Measurements from ENCODE around the gene KLHL14. TPM values are rescaled to one million over a fixed set of nuclear protein-coding genes. Genes with fewer than 3 reads are reported as not detected.

The KLHL14 gene
- total and polyA plus RNA-seq, 2 donors (not counting 1 experiment from before 2014, with no cell fraction given): 18.5 to 42.5 TPM

DNA sequence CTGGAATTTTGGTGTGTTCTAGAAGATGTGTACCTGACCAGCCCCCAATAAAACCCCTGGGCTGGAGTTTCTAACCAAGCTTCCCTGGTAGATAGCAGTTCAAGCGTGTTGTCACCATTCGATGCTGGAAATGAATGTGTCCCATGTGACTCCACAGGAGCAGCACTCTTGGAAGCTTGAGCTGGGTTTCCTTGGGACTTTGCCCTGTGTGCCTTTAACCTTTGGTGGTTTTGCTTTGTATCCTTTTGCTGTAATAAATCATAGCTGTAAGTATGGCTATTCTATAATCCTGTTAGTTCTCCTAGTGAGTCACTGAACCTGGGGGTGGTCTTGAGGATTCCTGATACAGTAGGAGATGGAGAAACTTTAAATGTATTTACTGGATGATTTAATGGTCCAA lies 65.2 kb downstream of the KLHL14 start:
- H4K20me1 ChIP-seq (ENCODE audit: control insufficient read depth, insufficient read depth, low read length, poor library complexity, severe bottlenecking): peaks cover 30% of the 10 kb centered on the region
- DNase-seq (no peak), ATAC-seq (ENCODE audit: low read depth) (no peak)
- Mint-ChIP-seq H3K27ac (no peak overlapping the region), H3K27me3 (no peaks in the 10 kb centered on the region), H3K9me3 (ENCODE audit: insufficient read depth) (no peaks in the 10 kb centered on the region), H3K4me3 (no peak overlapping the region), H3K4me1 (peaks cover 17% of the 10 kb centered on the region)
- H3K9me3 ChIP-seq (ENCODE audit: control extremely low read depth in 1 of 3, control insufficient read depth in 2 of 3, insufficient read depth in 1 of 3, low read length in 2 of 3): no peaks in the 10 kb centered on the region
- no peak overlapping the region for H3K4me3 ChIP-seq (ENCODE audit: control extremely low read depth in 1 of 5, extremely low read depth in 1 of 5, insufficient read depth in 1 of 5, low read depth in 2 of 5, low read length in 4 of 5)
- H2AFZ ChIP-seq (ENCODE audit: insufficient read depth, low read depth, low read length, poor library complexity, severe bottlenecking): no peak overlapping the region
- peaks cover 0 to 3% of the 10 kb centered on the region in 2 experiments for H3K36me3 ChIP-seq (replicated peaks in 1 of 2; ENCODE audit: control extremely low read depth in 1 of 2, control insufficient read depth in 1 of 2, extremely low read depth in 1 of 2, insufficient read depth in 2 of 2, low read length in 1 of 2)
- H3K79me2 ChIP-seq (ENCODE audit: control insufficient read depth, insufficient read depth, low read length): peaks cover 61% of the 10 kb centered on the region
- H3K4me1 ChIP-seq (ENCODE audit: control insufficient read depth in 2 of 2, insufficient read depth in 2 of 2, low read length in 2 of 2): peaks cover 6 to 10% of the 10 kb centered on the region in 2 donors
- intact Hi-C loops (cut with micrococcal nuclease): no loop called here
- H3K27me3 ChIP-seq (replicated peaks in 1 of 4; ENCODE audit: control extremely low read depth in 1 of 4, control insufficient read depth in 3 of 4, insufficient read depth in 4 of 4, low read length in 3 of 4): no peaks in the 10 kb centered on the region
- ChIA-PET POLR2A (no interaction called here), CTCF (interaction anchor here (0.6 to 1.5 kb wide), 2 partner anchors 33 to 211 kb away, joined by 3 read pairs; no protein-coding TSS in a partner anchor)
- no peak overlapping the region for H3K9ac ChIP-seq (ENCODE audit: low read length)
- WGBS (ENCODE audit: insufficient coverage): 100% methylated on average over 2 of the region's 2 CpGs
- H3K27ac ChIP-seq (ENCODE audit: low read length in 2 of 2): no peak overlapping the region
- H3K4me2 ChIP-seq (replicated peaks; ENCODE audit: low read depth, low read length, poor library complexity, severe bottlenecking): no peak overlapping the region
- TF ChIP-seq CTCF (IDR thresholded peaks at IDR 0.05) (no peak), EZH2 (IDR thresholded peaks at IDR 0.05; ENCODE audit: borderline replicate concordance, insufficient read depth, low read depth, low read length, poor library complexity, severe bottlenecking) (no peak)

DNA sequence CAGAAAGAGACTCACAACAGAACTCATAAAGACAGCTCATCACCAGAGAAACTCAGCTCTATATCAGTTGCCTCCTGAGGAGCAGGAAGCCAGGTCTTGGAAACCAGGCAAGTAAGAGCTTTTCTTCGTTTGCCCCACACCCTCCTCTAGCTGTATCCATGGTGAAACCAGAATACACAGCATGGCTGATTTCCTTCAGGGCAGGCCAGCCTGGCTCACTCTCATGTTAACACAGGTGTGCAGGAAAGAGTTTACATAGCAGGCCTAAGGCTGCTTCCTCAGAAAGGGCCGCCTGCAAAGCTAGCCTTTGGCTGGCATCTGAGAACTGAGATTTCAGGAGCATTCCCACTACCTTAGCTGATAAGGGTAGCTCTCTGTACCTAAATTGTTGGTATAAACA lies 65.7 kb downstream of the KLHL14 start:
- no peaks in the 10 kb centered on the region for H3K9me3 Mint-ChIP-seq (ENCODE audit: insufficient read depth)
- H3K9ac ChIP-seq (ENCODE audit: low read length): no peak overlapping the region
- no peak overlapping the region for H3K27ac Mint-ChIP-seq
- no peak overlapping the region for H3K4me3 Mint-ChIP-seq
- no peaks in the 10 kb centered on the region for H3K27me3 Mint-ChIP-seq
- intact Hi-C loops (cut with micrococcal nuclease): no loop called here
- H3K9me3 ChIP-seq (ENCODE audit: control extremely low read depth in 1 of 3, control insufficient read depth in 2 of 3, insufficient read depth in 1 of 3, low read length in 2 of 3): no peaks in the 10 kb centered on the region
- no peaks in the 10 kb centered on the region for H3K27me3 ChIP-seq (replicated peaks in 1 of 4; ENCODE audit: control extremely low read depth in 1 of 4, control insufficient read depth in 3 of 4, insufficient read depth in 4 of 4, low read length in 3 of 4)
- ATAC-seq (ENCODE audit: low read depth): no peak
- peaks cover 57% of the 10 kb centered on the region for H3K79me2 ChIP-seq (ENCODE audit: control insufficient read depth, insufficient read depth, low read length)
- peaks cover 17% of the 10 kb centered on the region for H3K4me1 Mint-ChIP-seq
- TF ChIP-seq CTCF (IDR thresholded peaks at IDR 0.05) (no peak), EZH2 (IDR thresholded peaks at IDR 0.05; ENCODE audit: borderline replicate concordance, insufficient read depth, low read depth, low read length, poor library complexity, severe bottlenecking) (no peak)
- H2AFZ ChIP-seq (ENCODE audit: insufficient read depth, low read depth, low read length, poor library complexity, severe bottlenecking): no peak overlapping the region
- H3K4me2 ChIP-seq (replicated peaks; ENCODE audit: low read depth, low read length, poor library complexity, severe bottlenecking): no peak overlapping the region
- H4K20me1 ChIP-seq (ENCODE audit: control insufficient read depth, insufficient read depth, low read length, poor library complexity, severe bottlenecking): peaks cover 30% of the 10 kb centered on the region
- peaks cover 6 to 10% of the 10 kb centered on the region in 2 donors for H3K4me1 ChIP-seq (ENCODE audit: control insufficient read depth in 2 of 2, insufficient read depth in 2 of 2, low read length in 2 of 2)
- CTCF ChIA-PET: interaction anchor here (0.6 to 1.5 kb wide), 2 partner anchors 32 to 212 kb away, joined by 3 read pairs; no protein-coding TSS in a partner anchor
- POLR2A ChIA-PET: no interaction called here
- peaks cover 0 to 3% of the 10 kb centered on the region in 2 experiments for H3K36me3 ChIP-seq (replicated peaks in 1 of 2; ENCODE audit: control extremely low read depth in 1 of 2, control insufficient read depth in 1 of 2, extremely low read depth in 1 of 2, insufficient read depth in 2 of 2, low read length in 1 of 2)
- H3K4me3 ChIP-seq (ENCODE audit: control extremely low read depth in 1 of 5, extremely low read depth in 1 of 5, insufficient read depth in 1 of 5, low read depth in 2 of 5, low read length in 4 of 5): no peak overlapping the region
- no peak for DNase-seq
- WGBS (ENCODE audit: insufficient coverage): 87% methylated on average over 2 of the region's 2 CpGs
- H3K27ac ChIP-seq (ENCODE audit: low read length in 2 of 2): no peak overlapping the region
